HepG2 (cell line): ENCODE measurements around the gene TNIP1.

Experiments used
- CENPT ChIP-seq: sonication (generic); formaldehyde crosslinking; IDR thresholded peaks from 2 replicates; pipeline ENCODE4 v1.8.0; 2022; ENCODE audit warnings: low read depth, mild to moderate bottlenecking, moderate library complexity, missing genetic modification reagents
- FIP1L1 ChIP-seq: fragments of 200-400 bp; formaldehyde crosslinking; IDR thresholded peaks from 2 replicates; pipeline ENCODE4 v1.6.1; 2018; ENCODE audit warnings: low read depth, mild to moderate bottlenecking, low read length, moderate library complexity, borderline replicate concordance; ENCODE audit not compliant: insufficient read depth
- GTF2F1 ChIP-seq: fragments of 150-350 bp; IDR thresholded peaks from 2 replicates; pipeline ENCODE4 v1.6.1; 2014; ENCODE audit warnings: low read length
- MTA3 ChIP-seq: sonication (generic); formaldehyde crosslinking; IDR thresholded peaks from 2 replicates; pipeline ENCODE4 v1.4.0; 2020; ENCODE audit warnings: missing genetic modification reagents
- STAT5B ChIP-seq: sonication (generic); formaldehyde crosslinking; IDR thresholded peaks from 2 replicates; pipeline ENCODE4 v1.4.0; 2020; ENCODE audit warnings: missing genetic modification reagents
- ZFP36 ChIP-seq: fragments of 150-350 bp; IDR thresholded peaks from 2 replicates; pipeline ENCODE4 v1.6.1; 2018; ENCODE audit warnings: borderline replicate concordance, low read length, low read depth; ENCODE audit not compliant: partially characterized antibody
- TF ChIP-seq, protein P1 (sequence below): sonication (generic); formaldehyde crosslinking; IDR thresholded peaks from 2 replicates; pipeline ENCODE4 v1.5.0; 2020; ENCODE audit warnings: mild to moderate bottlenecking, missing genetic modification reagents, moderate library complexity
- TF ChIP-seq, protein P2 (sequence below): sonication (generic); formaldehyde crosslinking; IDR thresholded peaks from 2 replicates; pipeline ENCODE4 v1.4.0; 2020; ENCODE audit warnings: low read depth, mild to moderate bottlenecking, missing genetic modification reagents
- TF ChIP-seq, protein P3 (sequence below): sonication (generic); formaldehyde crosslinking; IDR thresholded peaks from 2 replicates; pipeline ENCODE4 v1.4.0; 2020; ENCODE audit warnings: mild to moderate bottlenecking, missing genetic modification reagents

DNA sequence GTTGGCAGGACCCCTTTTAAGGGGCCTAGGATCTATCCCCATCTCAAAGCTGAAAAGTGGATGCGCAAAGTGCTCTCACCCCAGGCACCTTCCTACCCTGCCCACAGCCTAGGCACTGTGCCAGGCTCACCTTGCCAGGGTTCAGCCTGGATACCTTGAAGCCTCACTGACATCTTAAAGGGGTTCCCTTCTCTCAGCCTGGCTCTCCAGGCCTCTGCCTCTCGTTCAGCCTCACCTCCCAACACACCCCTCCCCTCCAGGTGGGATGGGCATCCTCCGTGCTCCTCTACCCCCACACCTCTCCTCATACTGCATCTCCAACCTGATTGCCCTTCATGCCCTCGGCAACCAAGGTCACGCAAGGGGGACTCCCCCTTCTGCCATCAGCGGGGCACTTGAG lies 25.5 kb downstream of the TNIP1 start:
- no peak for TF ChIP-seq MTA3 (CRISPR knock-in tag)
- TF ChIP-seq CENPT (CRISPR knock-in tag), result no peak
- TF ChIP-seq ZFP36, result no peak
- TF ChIP-seq FIP1L1, result no peak
- TF ChIP-seq STAT5B, result no peak
- TF ChIP-seq GTF2F1, result no peak
- TF ChIP-seq, protein P1, sequence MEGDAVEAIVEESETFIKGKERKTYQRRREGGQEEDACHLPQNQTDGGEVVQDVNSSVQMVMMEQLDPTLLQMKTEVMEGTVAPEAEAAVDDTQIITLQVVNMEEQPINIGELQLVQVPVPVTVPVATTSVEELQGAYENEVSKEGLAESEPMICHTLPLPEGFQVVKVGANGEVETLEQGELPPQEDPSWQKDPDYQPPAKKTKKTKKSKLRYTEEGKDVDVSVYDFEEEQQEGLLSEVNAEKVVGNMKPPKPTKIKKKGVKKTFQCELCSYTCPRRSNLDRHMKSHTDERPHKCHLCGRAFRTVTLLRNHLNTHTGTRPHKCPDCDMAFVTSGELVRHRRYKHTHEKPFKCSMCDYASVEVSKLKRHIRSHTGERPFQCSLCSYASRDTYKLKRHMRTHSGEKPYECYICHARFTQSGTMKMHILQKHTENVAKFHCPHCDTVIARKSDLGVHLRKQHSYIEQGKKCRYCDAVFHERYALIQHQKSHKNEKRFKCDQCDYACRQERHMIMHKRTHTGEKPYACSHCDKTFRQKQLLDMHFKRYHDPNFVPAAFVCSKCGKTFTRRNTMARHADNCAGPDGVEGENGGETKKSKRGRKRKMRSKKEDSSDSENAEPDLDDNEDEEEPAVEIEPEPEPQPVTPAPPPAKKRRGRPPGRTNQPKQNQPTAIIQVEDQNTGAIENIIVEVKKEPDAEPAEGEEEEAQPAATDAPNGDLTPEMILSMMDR, result no peak
- TF ChIP-seq, protein P2, sequence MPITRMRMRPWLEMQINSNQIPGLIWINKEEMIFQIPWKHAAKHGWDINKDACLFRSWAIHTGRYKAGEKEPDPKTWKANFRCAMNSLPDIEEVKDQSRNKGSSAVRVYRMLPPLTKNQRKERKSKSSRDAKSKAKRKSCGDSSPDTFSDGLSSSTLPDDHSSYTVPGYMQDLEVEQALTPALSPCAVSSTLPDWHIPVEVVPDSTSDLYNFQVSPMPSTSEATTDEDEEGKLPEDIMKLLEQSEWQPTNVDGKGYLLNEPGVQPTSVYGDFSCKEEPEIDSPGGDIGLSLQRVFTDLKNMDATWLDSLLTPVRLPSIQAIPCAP (CRISPR knock-in tag), result no peak
- TF ChIP-seq, protein P3, sequence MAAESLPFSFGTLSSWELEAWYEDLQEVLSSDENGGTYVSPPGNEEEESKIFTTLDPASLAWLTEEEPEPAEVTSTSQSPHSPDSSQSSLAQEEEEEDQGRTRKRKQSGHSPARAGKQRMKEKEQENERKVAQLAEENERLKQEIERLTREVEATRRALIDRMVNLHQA, result no peak
